HG03108 (cell line): ENCODE data around the gene TBC1D16.

ENCODE experiments used
- ATAC-seq: cut with Tn5 transposase; IDR thresholded peaks from one replicate; pipeline ENCODE4 v1.9.1; 2021; ENCODE audit warnings: moderate library complexity; ENCODE audit not compliant: unreplicated experiment

The TBC1D16 gene, protein sequence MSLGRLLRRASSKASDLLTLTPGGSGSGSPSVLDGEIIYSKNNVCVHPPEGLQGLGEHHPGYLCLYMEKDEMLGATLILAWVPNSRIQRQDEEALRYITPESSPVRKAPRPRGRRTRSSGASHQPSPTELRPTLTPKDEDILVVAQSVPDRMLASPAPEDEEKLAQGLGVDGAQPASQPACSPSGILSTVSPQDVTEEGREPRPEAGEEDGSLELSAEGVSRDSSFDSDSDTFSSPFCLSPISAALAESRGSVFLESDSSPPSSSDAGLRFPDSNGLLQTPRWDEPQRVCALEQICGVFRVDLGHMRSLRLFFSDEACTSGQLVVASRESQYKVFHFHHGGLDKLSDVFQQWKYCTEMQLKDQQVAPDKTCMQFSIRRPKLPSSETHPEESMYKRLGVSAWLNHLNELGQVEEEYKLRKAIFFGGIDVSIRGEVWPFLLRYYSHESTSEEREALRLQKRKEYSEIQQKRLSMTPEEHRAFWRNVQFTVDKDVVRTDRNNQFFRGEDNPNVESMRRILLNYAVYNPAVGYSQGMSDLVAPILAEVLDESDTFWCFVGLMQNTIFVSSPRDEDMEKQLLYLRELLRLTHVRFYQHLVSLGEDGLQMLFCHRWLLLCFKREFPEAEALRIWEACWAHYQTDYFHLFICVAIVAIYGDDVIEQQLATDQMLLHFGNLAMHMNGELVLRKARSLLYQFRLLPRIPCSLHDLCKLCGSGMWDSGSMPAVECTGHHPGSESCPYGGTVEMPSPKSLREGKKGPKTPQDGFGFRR

DNA sequence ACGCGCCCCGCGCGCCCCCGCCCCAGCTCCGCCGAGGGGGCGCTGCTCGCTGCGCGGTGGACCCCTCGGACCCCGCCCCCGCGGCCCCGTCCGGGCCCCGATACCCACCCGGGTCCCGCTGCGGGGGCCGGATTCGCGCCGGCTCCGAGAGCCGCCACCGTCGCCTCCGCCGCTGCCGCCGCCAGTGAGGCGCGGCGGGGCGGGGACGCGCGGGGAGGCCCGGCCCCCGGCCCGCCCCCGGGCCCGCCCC lies at the start of gene TBC1D16:
Gene TBC1D16 (minus strand): TSS at position 186 of the 250 bp plus-strand sequence. CDS start 22,325 bp downstream, outside the sequence.
- no peak for ATAC-seq

DNA sequence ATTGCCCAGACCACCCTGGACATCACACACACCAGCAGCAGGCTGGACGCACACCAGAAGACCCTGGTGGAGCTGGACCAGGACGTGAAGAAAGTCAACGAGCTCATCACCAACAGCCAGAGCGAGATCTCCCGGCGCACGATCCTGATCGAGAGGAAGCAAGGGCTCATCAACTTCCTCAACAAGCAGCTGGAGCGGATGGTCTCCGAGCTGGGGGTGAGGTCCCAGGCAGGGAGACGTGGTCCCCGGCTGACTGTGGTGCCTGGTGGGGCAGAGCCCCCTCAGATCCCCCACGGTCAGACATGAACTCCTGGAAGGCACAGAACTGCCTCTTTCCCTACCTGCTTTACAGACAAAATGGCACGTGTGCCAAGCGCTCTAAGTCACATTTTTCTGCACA lies 49.1 kb upstream of the TBC1D16 start:
- no peak for ATAC-seq

DNA sequence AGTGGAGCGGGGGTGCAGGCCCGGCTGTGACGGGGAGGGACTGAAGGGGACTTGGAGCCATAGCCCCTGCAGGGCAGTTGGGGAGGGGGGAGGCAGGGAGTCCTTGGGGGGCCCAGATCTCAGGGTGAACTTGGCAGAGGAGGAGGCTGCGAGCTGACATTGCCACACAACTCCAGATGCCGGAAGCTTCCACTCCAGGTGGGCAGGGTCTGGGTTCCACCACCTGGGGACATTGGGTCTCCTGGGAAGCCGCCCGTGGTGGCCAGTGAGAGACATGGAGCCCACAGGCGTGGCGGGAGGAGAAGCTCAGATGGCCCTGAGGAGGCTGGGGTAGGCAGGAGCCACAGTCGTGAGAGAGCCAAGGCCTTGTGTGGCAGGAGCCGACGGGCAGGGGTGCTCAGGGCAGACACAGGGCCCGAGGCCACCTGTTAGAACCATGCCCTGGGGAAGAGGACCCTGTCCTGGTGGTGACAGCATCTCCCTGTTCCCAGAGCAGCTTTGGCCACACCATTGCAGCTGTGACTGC lies 47.5 kb upstream of the TBC1D16 start:
- no peak for ATAC-seq

DNA sequence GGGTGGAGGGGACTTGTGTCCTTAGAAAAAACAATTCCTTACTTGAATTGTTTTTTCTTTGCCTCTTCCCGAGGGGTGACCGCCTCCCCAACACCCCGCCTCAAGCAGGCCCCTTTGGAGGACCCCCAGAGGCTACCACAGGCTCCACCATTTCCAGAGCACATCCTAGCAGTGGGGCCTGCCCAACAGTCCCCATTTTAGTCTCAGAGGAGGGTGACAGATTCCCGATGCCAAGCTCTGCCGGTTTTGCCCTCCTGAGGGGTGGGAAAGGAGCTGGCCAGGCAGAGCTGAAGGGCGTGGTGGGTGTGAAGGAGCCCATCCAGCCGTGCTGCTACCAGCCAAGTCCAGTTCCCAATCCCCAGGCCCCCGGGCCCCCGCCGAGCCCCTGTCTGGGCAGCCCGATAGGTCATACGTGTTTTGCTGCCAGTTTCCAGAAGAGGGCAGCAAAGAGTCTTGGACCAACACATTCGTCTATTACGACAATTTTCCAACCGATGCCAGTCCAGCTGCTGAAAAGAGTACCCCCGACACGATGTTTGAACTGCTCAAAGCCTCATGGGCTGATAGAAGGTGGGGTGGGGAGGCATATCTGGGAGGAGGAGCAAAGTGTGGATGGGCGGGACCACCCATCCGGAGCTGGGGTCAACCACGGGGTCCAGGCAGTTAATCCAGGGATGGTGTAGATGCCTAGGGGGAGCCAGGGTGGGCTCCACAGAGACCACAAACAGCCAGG lies 46.9 kb upstream of the TBC1D16 start:
- no peak for ATAC-seq

DNA sequence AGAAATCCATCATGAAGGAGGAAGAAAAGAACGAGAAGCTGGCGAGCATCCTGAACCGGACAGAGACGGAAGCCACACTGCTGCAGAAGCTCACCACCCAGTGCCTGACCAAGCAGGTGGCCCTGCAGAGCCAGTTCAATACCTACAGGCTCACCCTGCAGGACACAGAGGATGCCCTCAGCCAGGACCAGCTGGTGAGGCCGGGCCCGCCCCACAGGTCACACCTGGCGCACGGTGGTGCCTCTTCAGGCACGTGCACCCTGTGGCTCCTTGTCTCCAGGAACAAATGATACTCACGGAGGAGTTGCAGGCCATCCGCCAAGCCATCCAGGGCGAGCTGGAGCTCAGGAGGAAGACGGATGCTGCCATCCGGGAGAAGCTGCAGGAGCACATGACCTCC lies 45.9 kb upstream of the TBC1D16 start:
- no peak for ATAC-seq

DNA sequence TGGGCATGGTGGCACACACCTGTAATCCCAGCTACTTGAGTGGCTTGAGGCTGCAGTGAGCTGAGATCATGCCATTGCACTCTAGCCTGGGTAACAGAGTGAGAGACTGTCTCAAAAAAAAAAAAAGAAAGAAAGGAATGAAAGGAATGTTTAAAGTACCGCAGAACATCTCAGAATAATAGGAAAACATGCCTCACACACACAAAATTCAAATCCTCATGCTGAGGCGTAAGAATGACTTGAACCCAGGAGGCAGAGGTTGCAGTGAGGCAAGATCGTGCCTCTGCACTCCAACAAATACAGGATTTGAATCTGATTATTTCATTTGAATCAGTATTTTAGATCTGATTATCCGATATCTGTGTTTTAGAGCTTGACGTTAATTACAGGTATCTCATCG lies 44.4 kb upstream of the TBC1D16 start:
- ATAC-seq: no peak

DNA sequence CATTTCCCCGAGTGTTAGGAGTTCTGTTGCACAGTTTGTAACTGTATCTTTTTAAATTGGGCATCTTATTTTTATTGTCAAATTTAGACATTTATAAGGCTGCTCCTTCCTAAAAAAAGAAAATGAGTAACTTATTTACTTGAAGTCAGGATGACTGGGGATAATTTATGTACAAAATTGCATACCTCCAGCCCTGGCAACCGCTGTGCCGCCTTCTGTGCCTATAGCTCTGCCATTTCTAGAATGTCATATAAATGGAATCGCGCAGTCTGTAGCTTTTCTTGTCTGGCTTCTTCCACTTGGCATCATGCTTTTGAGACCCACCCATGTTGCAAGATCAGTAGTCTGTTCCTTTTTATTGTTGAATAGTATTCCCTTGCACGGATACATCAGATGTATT lies 36.7 kb upstream of the TBC1D16 start:
- ATAC-seq: no peak

DNA sequence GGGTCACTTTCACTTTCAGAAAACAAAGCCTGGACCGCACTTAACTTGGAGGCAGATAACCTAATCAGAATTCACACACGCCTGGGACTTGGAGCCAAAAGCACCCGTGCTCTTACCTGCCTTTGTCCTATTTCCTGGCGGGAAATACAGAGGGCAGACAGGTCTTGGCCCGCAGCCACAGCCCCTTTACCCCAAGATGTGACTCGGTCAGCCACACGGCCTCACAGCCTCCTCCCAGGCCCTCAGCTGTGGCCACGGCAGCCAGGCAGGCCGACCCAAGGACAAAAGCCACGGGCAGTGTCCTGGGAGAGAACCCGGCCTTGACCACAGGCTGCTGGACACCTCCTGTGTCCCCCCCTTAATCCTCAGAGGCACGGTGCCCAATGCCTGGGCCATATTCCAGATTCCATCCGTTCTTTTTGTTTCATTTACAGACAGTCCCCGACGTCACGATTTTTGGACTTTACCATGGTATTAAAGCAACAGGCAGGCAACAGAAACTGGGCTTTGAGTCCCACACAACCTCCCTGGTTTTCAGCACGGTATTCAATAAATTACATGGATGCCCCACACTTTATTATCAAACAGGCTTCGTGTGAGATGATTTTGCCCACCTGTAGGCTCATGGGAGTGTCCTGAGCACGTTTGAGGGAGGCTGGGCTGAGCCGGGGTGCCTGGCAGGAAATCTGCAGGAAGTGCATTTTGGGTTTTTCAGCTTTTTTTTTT lies 35.6 kb upstream of the TBC1D16 start:
- ATAC-seq: no peak

DNA sequence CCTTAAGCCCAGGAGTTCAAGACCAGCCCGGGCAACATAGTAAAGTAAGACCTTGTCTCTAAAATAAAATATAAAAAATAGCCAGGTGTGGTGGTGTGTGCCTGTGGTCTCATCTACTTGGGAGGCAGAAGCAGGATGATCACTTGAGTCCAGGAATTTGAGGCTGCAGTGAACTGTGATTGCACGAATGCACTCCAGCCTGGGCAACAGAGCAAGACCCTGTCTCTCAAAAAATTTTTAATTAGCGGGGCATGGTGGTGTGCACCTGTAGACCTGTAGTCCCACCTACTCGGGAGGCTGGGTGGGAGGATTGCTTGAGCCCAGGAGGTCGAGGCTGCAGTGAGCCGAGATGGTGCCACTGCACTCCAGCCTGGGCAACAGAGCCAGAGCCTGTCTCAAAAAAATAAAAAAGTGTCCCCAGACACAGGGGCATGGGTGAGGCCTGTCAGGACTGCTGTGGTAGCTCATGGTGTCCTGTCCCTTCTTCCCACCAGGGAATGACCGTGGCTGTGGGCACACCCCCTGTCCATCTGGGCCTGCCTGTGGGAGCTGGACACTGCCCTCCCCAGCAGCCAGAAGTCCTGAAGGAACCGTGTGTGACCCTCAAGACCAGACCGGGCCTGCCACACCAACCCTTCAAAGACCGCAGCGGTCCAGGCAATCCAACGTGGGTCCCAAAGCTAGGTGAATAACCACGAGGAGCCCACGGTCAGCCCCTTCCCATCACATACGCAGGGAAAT lies 34.9 kb upstream of the TBC1D16 start:
- ATAC-seq: no peak

DNA sequence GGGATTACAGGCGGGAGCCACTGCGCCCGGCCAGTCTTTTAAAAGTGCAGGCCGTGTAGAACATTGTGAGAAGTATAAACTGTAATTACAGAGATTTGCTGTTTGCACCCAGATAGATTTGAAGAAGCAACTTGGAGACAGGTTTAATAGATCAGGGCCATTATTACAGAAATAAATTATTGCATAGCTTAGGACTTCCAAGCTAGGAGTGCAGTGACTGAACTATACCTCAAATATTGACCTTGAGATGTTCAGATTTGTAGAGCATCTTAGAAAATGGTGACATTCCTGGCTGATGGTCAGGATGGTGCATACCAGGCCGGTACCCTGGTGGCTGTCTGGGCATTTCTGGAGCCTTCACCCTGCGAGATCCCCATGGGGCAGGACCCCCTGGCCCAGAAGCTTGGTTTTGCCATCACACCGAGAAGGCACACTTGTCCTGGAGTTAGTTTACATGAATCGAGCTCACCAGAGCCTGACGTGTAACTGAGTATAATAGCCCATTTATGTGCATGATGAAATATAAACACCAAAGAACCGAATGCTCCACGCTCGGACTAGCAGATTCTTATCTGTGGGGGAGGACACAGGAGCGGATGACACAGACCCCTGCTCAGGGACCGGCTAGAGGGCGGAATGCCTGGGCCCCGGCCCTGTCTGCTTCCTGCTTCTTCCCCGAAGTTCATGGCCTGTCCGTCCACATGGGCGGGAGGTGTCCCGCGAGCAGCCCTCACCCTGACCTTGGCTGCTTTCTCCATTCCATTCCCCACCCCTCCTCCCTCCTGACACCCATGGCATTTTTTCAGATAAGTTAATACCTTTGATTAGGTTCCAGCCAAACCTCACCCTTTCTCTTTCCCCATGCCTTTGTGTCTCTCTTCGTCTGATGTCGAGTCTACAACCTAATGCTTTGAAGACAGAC lies 32.9 kb upstream of the TBC1D16 start:
- ATAC-seq: no peak

DNA sequence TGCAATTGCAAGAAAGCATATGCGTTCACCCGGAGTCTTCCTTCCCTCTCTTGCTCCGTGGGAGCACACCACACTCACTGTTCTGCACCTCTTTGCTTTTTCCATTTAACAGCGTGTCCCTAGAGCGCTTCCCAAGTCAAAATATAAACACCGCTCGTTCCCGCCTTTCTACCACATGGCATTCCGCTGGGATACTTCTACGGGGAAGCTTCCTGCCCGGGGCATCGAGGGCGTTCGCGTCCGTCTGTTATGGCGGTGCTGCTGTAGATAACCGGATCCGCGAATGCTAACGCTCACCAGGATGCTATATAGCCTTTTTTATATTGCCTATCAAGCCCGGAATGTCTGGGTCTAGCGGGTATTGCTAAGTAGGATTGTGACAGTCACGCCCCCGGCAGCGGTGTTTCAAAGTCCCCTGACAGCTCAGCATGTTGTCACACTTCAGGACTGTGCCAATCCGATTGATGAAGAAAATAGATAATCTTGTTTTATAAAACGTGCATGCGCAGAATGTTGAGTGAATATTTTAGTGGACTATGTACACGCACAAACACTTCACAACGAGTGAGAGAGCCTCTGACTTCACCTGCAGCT lies 31.8 kb upstream of the TBC1D16 start:
- no peak for ATAC-seq

DNA sequence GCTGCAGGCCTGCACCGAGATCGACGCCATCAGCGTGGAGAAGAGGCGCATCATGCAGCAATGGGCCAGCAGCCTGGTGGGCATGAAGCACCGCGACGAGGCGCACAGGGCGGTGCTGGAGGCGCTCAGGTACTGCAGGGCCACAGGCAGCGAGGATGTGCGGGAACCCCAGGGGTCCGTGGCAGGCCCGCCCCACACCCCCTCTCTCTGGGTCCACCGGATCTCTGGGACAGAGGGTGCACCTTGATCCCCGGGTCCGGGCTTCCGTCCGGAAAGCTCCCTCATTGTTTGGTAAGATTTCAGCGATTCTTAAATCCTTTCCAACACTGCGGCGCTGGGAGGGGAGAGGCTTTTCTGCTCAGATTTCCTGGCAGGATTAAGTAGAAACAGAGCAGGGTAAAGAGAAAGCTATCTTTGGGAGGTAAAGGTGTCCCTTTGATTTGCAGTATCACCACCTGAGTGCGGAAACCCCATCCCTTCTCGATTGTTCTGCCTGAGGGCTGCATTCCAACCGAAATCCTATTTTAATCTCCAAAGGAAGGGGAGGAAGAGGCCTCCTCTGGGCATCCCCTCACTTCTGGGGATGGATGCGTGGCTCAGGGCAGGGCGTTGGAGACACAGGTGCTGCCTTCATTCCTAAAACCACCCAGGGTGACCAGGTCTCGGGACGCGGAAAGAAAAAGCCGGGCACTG lies 30.0 kb upstream of the TBC1D16 start:
- no peak for ATAC-seq

DNA sequence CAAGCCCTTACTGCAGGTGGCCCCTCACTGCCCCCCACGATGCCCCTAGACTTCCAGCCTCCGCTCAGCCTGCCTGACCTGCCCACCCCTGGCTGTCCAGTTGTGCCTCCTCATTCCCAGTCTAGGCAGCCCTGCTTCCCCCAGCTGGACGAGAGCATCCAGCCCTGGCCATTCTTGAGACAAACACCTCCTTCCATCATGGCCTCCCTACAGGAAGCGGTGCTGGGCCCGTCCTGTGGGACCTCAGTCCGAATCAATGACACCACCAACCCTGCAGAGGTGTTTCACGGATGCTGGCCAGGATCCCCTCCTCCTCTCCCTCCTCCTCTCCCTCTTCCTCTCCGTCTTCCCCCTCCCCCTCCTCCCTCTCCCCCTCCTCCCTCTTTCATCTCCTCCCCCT lies 29.0 kb upstream of the TBC1D16 start:
- no peak for ATAC-seq

DNA sequence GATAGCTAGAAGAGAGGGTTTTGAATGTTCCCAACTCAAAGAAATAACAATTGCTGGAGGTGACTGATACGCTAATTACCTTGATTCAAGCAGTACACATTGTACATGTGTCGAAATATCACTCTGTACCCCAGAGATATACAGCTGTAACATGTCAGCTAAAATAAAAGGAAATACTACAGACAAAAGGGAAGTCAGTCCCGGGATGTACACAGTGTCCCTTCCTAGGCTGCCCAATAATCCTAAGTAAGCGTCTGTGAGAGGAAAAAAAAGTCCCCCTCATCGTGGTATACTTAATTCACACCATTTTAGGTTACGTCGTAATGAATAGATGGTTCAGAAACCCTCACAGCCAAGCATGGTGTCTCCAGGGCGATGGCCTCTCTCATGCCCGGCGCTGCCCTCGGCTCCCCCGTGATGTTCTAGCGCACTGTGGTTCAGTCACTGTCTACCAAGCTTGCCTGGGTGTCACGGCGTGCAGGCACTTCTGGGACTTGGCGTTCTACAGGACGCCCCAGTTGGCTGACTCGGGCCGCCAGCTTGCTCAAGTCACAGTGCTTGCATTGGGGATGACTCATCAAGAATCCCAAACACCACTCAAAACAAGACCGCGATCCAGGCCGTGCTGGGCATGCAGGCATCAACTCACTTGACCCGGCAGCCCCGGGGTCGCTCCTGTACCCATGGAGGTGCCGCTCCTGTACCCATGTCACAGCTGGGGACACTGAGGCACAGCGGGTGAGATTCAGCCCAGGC lies 28.3 kb upstream of the TBC1D16 start:
- no peak for ATAC-seq

DNA sequence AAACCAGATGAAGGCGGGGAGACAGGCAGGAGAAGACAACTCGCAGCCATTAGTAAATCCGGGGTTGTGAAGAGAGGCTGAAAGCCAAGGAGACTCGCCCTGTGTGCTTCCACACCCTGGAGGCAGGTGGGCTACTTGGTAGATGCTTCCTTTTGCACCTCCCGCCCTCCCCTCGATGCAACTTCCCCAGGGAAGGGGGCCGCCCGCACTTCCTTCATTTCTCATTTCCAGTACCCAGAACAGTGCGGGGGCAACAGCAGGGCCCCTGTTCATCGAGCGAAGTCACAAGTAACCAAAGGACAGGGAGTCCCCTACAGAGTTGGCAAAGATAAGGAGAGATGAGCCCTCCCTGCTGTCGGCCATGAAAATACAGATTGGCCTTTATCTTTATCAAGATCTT lies 25.7 kb upstream of the TBC1D16 start:
- ATAC-seq: no peak

DNA sequence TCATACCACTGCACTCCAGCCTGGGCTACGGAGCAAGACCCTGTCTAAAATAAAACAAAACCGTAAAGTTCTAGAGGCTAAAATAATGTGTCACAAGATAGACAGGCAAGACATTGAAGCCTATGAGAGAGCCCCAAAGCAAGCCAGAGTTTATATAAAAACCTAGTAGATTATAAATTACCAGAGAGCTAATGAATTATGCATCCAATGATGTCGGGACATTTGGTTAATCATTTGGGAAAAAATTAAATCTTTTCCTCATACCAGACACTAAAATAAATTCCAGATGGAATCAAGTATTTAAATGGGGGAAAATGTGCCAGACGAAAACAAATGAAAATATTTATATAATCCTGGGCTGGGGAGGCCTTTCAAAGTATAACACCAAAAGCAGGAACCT lies 25.0 kb upstream of the TBC1D16 start:
- ATAC-seq: no peak

DNA sequence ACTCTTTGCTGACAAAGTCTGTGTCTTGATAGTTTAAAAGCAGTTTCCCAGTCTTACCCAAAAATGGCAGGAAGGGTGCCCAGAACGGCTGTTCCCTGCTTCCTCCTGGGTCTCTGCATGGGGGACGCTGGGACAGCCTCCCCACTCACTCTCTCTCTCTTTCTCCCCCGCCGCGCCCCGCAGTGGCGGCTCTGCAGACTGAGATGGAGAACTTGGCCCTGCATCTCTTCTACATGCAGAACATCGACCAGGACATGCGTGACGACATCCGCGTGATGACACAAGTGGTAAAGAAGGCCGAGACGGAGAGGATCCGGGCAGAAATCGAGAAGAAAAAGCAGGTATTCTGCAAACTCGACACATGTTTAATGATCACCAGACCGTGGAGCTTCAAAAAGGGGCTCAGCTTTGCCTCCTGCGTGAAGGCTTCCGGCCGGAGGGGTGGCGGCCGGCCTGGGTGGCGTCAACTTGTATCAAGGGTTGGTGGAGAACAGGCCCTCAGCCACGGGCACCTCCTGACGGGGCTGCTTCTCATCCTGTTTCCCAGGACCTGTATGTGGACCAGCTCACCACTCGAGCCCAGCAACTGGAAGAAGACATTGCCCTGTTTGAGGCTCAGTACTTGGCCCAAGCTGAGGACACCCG lies 22.8 kb upstream of the TBC1D16 start:
- no peak for ATAC-seq
